ENCODE measurements around the gene REM2. TPM values are rescaled to one million over a fixed set of nuclear protein-coding genes. Genes with fewer than 3 reads are reported as not detected.

Gene REM2
- total RNA-seq, 1 donor from 2014 or later, result 0.36 TPM

GRCh38 chr14:22877000-22877501 lies 6.0 kb upstream of the REM2 start:
- TF ChIP-seq CTCF (IDR thresholded peaks at IDR 0.05; ENCODE audit: unreplicated experiment), result no peak
- Mint-ChIP-seq H3K4me3 (ENCODE audit: unreplicated experiment) (no peak overlapping the region), H3K27ac (ENCODE audit: unreplicated experiment) (no peak overlapping the region), H3K27me3 (ENCODE audit: unreplicated experiment) (peaks cover 12% of the 10 kb centered on the region), H3K9me3 (ENCODE audit: unreplicated experiment) (no peaks in the 10 kb centered on the region), H3K4me1 (ENCODE audit: unreplicated experiment) (peaks cover 15% of the 10 kb centered on the region), H3K36me3 (ENCODE audit: low read depth, unreplicated experiment) (peaks cover 42% of the 10 kb centered on the region)
- no peak for DNase-seq (ENCODE audit: low spot score)

- H3K27me3 Mint-ChIP-seq (ENCODE audit: unreplicated experiment), result peaks cover 17% of the 10 kb centered on the region
- peak overlapping the region; percentile 36 for H3K27ac Mint-ChIP-seq (ENCODE audit: unreplicated experiment)
- H3K4me3 Mint-ChIP-seq (ENCODE audit: unreplicated experiment), result peak overlapping the region; percentile 77
Observed at GRCh38 chr14:22878271-22879246, 4.5 kb upstream of the REM2 start.

GRCh38 chr14:22882064-22882463 lies 958 bp upstream of the REM2 start:
- no peaks in the 10 kb centered on the region for H3K9me3 Mint-ChIP-seq (ENCODE audit: unreplicated experiment)
- peaks cover 27% of the 10 kb centered on the region for H3K27me3 Mint-ChIP-seq (ENCODE audit: unreplicated experiment)
- no peak for TF ChIP-seq CTCF (IDR thresholded peaks at IDR 0.05; ENCODE audit: unreplicated experiment)
- DNase-seq (ENCODE audit: low spot score), result no peak
- peak overlapping the region; percentile 10 for H3K27ac Mint-ChIP-seq (ENCODE audit: unreplicated experiment)
- H3K4me1 Mint-ChIP-seq (ENCODE audit: unreplicated experiment), result peaks cover 34% of the 10 kb centered on the region
- peaks cover 25% of the 10 kb centered on the region for H3K36me3 Mint-ChIP-seq (ENCODE audit: low read depth, unreplicated experiment)
- peak overlapping the region; percentile 2 for H3K4me3 Mint-ChIP-seq (ENCODE audit: unreplicated experiment)

More at GRCh38 chr14:22878271-22879246, 4.5 kb upstream of the REM2 start:
- no peak for TF ChIP-seq CTCF (IDR thresholded peaks at IDR 0.05; ENCODE audit: unreplicated experiment)
- peaks cover 23% of the 10 kb centered on the region for H3K4me1 Mint-ChIP-seq (ENCODE audit: unreplicated experiment)
- H3K9me3 Mint-ChIP-seq (ENCODE audit: unreplicated experiment), result no peaks in the 10 kb centered on the region
- DNase-seq (ENCODE audit: low spot score), result no peak
- H3K36me3 Mint-ChIP-seq (ENCODE audit: low read depth, unreplicated experiment), result peaks cover 36% of the 10 kb centered on the region

- DNase-seq (ENCODE audit: low spot score), result peak; percentile 24
- no peak for TF ChIP-seq CTCF (IDR thresholded peaks at IDR 0.05; ENCODE audit: unreplicated experiment)
- H3K4me3 Mint-ChIP-seq (ENCODE audit: unreplicated experiment), result no peak overlapping the region
- peak overlapping the region; percentile 41 for H3K27ac Mint-ChIP-seq (ENCODE audit: unreplicated experiment)
- H3K27me3 Mint-ChIP-seq (ENCODE audit: unreplicated experiment), result peaks cover 32% of the 10 kb centered on the region
- H3K4me1 Mint-ChIP-seq (ENCODE audit: unreplicated experiment), result peaks cover 39% of the 10 kb centered on the region
- peaks cover 26% of the 10 kb centered on the region for H3K36me3 Mint-ChIP-seq (ENCODE audit: low read depth, unreplicated experiment)
- no peaks in the 10 kb centered on the region for H3K9me3 Mint-ChIP-seq (ENCODE audit: unreplicated experiment)
Observed at GRCh38 chr14:22882529-22883172, 371 bp upstream of the REM2 start.

All from endothelial cell (in vitro differentiated cells).